Thyroid gland (tissue), 4 donors: ENCODE data around the gene ARMCX4.

Experiments used
- POLR2A ChIP-seq, 2 donors: fragments of 450-650 bp; IDR thresholded peaks; one replicate each; pipeline ENCODE4 v1.6.1; 2017; ENCODE audit warnings: antibody characterized with exemption in 2 of 2, mild to moderate bottlenecking in 2 of 2, moderate library complexity in 1 of 2
- TF ChIP-seq, protein P1 (sequence below), 6 experiments: fragments of 200-600 bp in 3 of 6; fragments of 450-650 bp in 3 of 6; sonication (generic) in 3 of 6; IDR thresholded peaks; one replicate each; pipeline ENCODE4 v1.5.1; 2016 to 2019; ENCODE audit warnings: antibody characterized with exemption in 6 of 6, mild to moderate bottlenecking in 2 of 6, inconsistent platforms in 1 of 6, moderate library complexity in 1 of 6

DNA sequence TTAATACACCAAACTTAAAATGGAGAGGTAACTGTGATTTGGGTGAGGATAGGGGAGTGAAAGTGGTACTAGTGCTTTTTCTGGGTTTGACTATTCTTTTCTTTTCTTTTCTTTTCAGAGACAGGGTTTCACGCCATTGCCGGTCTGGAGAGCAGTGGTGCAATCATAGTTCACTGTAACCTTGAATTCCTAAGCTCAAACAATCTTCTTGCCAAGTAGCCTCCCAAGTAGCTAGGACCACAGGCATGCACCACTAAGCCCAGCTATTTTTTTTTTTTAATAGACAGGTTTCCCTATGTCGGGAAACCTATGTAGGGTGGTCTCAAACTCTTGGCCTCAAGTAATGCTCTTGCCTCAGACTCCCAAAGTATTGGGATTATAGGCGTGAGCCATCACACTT lies 3.0 kb upstream of the ARMCX4 start:
- no peak for TF ChIP-seq POLR2A (IDR thresholded peaks at IDR 0.05)
- TF ChIP-seq, protein P1, sequence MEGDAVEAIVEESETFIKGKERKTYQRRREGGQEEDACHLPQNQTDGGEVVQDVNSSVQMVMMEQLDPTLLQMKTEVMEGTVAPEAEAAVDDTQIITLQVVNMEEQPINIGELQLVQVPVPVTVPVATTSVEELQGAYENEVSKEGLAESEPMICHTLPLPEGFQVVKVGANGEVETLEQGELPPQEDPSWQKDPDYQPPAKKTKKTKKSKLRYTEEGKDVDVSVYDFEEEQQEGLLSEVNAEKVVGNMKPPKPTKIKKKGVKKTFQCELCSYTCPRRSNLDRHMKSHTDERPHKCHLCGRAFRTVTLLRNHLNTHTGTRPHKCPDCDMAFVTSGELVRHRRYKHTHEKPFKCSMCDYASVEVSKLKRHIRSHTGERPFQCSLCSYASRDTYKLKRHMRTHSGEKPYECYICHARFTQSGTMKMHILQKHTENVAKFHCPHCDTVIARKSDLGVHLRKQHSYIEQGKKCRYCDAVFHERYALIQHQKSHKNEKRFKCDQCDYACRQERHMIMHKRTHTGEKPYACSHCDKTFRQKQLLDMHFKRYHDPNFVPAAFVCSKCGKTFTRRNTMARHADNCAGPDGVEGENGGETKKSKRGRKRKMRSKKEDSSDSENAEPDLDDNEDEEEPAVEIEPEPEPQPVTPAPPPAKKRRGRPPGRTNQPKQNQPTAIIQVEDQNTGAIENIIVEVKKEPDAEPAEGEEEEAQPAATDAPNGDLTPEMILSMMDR (IDR thresholded peaks at IDR 0.05), result no peak
